COLO829 (cell line): ENCODE results near the gene SLC35F4.
"Not testable (repeated sequence)": the region's sequence is repeated elsewhere in the genome, so short reads cannot be mapped to it uniquely, and the experiment has no call there.

Experiments used
- DNase-seq: peaks from one replicate; pipeline ENCODE4 v3.0.0; 2012; ENCODE audit warnings: low spot score

SLC35F4 gene

DNA sequence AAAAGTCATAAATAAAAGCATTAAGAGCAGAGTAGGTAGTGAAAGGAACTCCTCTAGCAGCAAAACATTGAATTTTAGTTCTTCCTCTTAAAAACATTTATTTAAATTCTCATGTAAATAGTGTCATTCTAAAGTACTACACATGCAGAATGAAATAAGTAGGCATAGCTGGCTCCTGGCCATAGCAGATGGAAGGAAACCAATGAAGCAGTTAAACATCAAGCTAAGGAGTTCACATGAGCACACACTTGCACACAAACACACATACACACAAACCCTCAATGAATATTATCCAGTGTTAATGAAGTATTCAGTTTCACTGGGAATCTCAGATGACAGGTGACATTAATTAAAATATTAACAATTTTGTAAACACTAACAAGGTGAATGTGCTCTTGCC lies 69.3 kb downstream of the SLC35F4 start:
- DNase-seq, result no peak

DNA sequence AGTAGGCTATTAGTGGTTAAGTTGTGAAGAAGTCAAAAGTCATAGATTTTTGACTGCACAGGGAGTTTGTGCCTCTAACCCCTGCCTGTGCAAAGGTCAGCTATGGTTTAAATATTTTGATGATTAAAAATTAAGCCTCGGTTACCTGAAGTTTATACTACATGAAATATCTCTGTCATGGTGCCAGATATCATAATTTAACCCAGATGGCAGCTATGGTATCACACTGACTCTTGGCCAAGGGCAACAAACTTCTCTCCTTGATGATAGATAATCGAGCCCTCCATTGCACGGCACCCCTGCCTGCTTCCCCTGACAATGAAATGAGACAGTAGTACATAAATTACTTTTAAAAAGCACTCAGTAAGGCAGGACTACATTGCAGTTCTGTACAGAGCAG lies 80.8 kb downstream of the SLC35F4 start:
- DNase-seq, result no peak

DNA sequence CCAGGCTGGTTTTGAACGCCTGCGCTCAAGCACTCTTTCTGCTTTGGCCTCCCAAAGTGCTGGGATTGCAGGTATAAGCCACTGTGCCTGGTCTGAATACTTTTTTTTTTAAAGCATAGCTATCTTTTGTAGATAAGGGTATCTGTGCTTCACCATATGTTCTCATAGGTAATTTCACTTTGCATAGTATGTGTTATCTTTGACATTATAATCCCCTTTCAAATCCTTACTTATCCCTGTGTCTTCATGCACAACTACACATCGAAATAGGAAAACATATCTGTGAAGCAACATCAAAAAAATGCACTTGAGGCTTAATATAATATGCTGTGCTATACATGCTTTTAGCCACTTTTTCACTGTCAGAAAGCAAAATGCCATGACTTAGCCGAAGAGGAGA lies 94.1 kb downstream of the SLC35F4 start:
- DNase-seq, result no peak

DNA sequence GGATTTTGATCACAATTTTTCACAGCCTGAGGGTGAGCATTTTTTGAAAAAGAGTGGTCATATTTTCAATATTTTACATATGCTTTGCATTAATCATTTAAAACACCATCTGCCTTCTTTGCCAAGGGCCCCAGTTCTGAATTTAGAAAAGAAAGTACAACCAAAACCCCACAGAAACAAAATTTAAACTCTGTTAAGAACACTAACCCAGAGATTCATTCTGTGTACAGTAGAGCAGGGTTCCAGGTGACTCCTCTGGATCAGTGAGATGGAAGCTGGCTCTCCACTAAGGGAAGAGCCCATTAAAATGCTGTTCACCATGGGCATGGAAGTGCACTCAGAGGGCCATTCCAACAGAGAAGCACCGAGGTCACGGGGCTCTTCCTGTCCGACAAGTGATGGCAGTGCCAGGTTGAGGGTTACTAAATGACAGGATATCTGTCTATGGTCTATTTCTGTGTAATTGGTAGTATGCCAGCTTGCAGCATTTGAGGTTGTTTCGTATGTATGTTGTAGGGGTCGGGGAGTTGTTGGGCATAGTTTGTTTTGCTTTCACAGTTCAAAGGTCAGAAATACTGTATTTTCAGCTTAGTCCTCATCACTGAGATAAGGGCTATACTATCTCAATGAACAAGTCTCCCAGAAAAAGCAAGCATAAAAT lies 95.9 kb downstream of the SLC35F4 start:
- DNase-seq, result no peak

DNA sequence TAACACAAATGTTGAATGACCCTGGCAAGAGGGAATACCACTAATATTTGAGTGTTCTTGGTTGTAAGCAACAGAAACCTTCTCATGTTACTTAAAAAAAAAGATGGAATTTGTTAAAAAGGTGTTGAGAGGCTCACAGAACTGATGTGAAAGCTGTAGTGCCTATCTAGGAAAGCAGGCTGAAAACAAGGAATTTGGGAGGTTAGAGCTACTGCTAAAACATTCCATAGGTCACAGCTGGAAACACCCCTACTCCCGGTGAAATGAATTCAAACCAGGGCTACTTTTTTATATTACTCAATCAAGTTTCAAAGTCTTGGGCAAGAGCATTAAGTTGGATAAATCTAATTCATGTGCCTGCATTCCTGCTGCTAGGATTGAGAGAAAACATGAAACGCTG lies 104.1 kb downstream of the SLC35F4 start:
- DNase-seq, result no peak

DNA sequence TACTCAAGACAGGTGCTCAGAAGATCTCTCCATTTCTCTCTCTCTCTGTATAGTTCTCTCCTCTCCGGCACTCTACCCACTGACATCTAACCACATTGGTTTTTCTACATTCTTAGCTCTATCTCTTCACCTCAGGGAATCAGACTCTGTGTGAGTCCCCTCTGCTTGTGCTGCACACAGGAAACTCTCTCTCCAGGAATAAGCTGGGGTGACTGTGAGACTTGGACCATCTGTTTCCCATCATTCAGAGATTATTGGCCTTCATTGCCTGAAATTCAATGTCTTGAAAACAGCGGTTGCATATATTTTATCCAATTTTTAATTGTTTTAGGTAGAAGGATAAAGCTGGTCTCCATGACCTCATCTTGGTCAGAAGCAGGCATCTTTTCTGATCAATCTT lies 105.0 kb downstream of the SLC35F4 start:
- no peak for DNase-seq

DNA sequence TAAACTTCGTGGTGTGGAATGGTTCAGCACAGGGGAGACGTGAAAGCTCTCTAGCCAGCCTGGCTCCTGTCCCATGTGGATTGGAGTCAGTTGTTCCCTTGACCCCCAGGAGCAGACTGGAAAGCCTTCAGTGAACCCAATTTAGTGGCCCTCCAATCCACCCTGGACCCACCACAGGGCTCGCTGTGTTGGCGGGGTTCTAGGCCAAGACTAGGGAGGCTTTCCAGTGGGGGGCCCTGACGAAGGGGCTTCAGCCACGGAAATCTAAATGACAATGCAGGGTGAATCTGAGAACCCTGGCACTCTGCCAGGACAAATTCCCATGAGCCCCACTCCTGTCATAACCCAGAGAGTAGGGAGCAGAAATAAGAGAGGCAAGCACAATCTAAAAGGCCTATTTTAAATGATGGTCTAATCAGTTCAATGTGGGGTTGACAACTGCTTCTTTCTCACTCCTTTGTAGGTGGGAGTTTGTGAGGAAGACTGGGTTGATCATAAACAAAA lies 110.8 kb downstream of the SLC35F4 start:
- no peak for DNase-seq

DNA sequence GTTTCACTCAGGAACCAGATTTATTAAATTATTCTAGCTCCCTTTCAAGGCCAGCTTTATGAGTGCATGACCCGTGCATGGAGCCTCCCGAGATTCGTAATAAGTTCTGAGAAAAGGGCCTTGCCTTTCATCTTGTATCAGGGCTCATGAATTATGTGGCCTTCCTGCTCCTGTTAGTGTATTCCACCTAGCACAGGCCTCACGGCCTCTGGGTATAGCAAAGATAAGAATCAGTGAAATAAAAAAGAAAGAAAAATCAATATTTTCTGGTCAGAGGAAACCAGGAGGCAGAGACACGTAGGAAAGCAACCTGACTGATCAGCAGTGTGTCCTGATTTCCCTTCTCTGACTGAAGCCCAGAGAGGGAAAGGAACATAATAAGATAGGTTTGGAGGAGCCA lies 111.4 kb downstream of the SLC35F4 start:
- no peak for DNase-seq

DNA sequence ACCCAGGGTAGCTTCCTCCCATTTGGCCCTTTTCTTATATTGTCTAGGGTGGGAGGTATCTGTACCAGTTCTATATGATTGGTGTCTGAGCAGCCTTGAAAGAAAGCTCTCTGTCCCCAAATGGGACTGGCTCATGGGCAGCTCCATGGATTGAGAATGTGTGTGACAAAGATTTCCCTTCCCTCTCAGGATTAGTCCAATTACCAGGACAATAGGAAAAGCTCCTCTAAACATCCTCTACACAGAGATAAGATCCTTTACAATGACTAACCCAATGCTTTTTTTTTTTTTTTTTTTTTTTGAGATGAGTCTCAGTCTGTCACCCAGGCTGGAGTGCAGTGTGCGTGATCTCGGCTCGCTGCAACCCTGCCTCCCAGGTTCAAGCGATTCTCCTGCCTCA lies 112.1 kb downstream of the SLC35F4 start:
- no peak for DNase-seq

DNA sequence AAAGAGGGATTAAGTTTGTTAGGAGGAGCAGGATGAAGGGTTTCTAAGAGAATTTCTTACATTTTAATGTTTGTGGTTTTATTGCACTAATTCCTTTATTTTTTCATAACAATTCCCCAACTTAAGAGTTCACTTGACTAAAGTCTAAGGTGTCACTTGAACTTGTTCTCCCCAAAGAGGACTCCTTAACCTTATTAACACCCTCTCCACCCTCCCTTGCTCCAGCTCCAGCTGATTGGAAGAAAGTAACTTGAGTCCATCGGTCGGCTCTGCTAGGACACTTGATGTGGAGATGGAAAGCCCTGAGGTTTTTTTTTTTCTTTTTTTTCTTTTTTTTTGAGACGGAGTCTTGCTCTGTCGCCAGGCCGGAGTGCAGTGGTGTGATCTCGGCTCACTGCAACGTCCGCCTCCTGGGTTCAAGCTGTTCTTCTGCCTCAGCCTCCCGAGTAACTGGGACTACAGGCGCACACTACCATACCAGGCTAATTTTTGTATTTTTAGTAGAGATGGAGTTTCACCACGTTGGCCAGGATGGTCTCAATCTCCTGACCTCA lies 113.7 kb downstream of the SLC35F4 start:
- DNase-seq, result not testable (repeated sequence)

DNA sequence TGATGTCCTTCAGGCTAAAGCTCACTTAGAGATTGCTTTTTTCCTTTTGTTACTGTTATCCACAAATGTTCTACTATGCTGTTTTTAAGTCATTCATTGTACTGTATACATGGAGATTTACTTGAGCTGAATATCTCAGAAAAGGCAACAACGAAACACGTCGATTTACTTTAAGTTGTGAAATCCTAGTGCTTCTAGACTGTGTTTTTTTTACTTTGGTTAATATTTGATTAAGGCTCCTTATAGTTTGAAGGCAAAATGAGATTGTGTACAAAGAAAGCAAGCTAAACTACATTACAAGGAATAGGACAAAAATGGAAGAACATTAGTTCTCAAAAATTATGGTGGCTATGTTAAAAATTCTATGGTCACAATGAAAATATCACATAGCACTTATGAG lies 114.5 kb downstream of the SLC35F4 start:
- no peak for DNase-seq

DNA sequence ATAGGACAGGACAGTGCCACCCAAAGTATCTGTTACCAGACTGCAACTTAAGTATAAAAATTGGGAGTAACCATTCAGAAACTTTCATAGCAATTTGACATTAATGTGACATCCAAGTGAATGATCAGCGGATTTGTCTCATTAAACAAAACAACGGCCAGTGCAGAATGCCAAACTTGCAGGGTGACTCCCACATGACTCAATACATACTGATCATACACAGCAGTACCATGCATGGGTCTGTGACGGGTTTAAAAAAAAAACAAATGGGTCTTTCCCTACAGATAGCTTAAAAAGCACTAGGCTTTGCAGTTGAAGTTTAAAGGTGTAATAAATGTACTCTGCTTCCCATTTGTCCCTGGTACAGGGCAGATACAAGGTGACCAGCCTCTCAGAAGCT lies 116.6 kb downstream of the SLC35F4 start:
- no peak for DNase-seq

DNA sequence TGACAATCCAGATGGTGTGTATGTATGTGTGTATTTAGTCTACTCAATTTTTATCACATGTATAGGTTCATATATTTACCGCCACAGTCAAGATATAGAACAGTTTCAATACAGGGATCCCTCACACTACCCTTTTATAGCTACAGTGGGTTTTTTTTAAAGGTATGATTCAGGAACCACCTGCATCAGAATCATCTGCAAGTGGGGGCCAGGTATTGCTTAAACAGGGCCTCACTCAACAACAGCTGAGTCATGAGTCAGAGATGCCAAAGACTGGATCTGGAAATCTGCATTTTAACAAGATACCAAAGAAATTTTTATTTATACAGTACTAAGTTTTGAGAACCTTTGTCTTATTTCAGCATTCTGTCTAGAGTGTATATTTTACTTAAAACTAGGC lies 117.6 kb downstream of the SLC35F4 start:
- no peak for DNase-seq

DNA sequence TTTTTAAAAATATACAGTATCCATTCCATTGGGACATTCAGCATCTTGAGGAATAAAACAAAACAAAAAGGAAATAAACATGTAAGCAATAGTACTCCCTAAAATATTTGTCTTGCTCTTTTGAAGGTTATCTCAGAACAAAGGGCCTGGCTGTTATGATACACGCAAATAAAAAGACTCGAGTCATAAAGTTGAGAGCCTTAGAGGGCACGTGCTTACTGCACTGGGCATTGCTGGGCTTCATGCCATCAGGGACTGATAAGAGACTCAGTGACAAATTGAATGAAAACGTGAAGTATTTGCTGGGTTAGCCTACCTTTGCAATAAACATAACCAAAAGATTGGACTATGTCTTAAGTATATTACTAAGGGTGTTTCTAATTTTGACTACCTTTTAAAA lies 118.9 kb downstream of the SLC35F4 start:
- peak; percentile 8 for DNase-seq

DNA sequence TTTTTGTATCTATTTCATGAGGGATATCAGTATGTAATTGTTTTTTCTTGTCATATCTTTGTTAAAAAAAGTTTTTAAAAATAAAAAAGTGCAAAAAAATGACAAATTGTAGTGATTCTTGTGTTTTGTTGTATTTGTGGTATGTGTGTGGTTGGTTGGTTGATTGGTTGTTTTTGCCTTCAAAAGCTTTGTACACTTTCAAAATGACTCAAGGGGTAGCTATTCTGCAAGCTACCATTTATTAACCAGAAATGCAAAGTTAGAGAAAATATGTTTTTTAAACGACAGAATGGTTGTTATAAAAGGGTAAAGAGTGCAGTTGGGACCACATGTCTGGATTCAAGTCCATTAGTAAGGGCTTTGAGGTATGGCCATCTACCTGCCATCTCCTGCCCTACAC lies 119.3 kb downstream of the SLC35F4 start:
- no peak for DNase-seq

DNA sequence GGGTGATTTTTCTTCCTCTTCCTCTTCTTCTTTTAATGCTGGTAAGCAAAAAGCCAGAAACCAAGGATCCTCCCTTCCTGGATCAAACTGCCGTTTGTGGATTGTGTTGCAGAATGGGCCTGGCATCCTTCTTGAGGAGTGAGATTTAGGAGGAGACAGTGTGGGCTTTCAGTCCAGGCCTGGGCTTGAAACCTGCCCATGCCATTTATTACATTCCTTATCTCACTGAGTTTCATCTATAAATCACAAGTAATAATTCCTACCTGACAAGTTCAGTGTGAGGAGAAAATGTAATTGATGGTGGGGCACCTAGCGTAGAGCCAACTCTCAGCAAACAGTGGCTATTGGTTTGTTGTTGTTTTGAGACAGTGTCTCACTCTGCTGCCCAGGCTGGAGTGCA lies 126.4 kb downstream of the SLC35F4 start:
- DNase-seq, result no peak

DNA sequence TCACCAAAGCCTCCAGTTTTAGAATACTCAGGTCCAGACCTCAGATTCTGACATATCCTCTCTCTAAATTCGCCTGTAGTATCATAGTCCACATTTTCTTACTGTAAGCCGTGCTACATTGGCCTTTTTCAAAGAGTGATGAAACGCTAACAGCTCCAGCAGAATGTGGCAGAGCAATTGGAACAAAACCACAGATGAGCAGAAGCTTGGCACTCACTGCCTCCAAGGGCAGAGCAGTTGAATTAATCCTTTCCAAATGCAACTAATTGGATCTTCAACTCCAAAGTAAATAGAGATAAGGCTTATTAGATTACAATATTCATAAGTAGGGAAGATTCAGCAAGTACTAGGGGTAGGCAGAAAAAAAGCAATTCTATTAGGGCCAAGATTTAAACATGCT lies 128.3 kb downstream of the SLC35F4 start:
- DNase-seq, result no peak

DNA sequence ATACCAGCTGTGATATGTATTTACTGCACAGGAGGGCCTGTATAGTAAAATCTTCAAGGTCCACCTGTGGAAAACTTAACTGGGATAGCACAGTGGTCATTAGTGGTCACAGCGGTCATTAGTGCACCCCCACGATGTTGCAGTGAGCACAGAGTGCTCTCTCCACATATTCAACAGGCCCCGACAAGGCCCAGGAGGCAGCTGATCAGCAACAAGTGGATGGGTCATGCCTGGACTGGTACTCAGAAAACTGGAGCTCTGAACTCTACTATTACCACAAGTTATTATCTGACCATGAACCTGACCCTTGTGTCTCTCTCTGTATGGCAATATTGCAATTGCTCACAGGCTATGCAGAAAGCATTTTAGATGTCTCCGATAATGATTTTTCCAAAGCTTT lies 129.5 kb downstream of the SLC35F4 start:
- no peak for DNase-seq

DNA sequence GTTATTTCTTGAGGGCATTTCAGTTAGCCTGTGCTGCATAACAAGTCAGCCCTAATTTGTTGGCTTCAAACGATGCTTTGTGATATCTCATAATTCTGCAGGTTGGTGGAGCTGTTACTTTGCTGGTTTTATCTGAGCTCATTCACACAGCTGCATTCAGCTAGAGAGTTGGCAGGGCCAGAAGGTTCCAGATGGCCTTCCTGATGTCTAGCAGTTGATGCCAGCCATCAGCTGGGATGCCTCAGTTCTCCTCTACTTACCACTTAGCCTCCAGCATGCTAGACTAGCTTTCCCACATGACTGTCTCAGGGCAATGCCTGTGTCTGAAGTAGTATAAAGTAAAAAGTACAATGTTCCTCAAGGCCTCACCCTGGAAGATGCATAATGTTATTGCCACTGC lies 130.6 kb downstream of the SLC35F4 start:
- no peak for DNase-seq

DNA sequence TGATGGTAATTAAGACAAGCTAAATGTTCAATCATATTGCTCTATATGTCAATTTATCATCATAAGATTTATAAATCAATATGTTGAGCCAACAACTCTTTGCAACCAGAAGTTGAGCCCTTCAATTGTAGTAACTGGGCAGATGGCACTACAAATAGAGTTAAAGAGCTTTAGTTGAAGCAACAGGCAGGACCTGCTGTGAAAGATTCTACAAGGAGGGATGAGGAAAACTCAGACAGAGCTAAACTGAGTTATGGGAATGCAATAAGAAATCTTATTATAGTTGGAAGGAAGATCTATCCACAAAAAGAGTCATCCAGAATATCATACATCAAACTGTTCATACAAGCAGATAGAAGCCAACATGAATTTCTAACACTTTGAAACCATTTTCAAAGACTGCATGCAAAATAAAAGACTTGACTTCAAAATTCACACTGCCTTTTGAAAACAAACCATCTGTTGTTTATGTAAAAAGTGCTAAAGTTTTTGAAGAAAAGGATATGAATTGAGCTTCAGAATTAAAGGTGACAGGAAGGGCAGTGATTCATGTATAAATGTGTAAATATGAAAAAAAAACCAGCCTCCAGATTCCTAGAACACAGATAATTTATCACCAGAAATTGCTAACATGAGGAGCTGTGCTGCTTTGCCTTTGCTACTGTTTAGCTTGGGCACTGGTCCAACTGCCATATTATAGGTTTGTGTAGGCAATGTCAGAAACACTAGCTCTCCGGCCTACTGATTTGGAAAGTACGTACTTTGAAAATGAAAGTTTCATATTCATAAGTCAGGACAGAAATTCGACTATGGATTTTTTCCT lies 133.2 kb downstream of the SLC35F4 start:
- no peak for DNase-seq

DNA sequence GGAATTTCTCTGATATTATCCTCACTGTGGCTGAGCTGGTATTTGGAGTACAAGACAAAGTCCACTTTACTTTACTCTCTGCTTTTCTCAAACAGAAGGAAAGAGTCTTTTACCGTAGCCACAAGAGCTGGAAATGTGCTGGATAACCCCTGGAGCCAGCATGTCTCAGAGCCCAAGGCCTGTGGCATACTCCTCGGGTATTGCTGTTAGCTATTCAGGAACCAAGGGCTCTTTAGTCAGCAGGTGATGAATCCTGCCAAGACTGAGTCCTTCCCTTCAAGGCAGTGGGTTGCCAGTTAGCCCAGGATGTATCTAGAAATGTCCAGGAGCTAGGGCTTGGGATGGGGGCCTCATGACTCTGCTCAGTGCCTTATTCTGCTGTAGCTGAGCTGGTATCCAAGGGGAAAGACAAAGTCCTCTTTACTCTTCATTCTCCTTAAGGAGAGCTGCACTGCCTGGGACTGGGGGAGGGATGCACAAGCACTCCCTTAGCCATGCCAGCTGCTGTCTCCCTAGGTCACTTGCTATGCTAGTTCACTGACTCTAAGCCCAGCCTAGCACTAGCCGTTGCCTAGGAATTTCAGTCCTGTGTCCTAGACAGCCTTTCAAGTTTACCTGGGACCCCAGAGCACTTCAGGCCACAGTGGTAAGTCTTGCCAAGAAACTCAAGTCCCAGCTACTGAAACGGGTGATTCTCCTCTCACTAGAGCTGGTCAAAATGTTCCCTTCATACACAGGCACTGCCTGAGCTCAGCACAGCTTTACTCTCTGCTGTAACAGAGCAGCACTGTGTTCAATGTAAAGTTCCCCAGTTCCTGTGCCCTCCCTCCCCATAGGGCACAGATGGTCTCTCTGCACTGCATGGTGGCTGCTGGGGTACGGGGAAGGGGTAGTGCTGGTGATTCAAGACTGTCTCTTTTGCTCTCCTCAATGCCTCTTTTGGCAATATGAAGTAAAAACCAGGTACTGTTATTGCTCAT lies 136.4 kb downstream of the SLC35F4 start:
- no peak for DNase-seq

DNA sequence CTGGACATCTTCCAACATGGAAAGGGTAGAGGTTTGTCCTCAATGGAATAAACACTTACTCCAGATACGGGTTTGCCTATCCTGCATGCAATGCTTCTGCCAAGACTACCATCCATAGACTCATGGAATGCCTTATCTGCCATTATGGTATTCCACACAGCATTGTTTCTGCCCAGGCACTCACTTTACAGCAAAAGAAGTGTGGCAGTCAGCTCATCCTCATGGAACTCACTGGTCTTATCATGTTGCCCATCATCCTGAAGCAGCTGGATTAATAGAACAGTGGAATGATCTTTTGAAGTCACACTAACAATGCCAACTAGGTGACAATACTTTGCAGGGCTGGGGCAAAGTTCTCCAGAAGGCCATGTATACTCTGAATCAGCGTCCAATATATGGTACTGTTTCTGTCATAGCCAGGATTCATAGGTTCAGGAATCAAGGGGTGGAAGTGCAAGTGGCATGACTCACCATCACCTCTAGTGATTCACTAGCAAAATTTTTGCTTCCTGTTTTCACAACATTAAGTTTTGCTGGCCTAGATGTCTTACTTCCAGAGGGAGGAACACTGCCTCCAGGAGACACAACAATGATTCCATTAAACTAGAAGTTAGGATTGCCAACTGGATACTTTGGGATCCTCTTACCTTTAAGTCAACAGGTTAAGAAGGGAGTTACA lies 140.4 kb downstream of the SLC35F4 start:
- DNase-seq, result no peak
